Fibroblast of gingiva (primary cell): ENCODE data around the gene GOLPH3L.
"Not testable (repeated sequence)": the region's sequence is repeated elsewhere in the genome, so short reads cannot be mapped to it uniquely, and the experiment has no call there.

Source experiments
- DNase-seq: peaks from one replicate; pipeline ENCODE4 v3.0.0-alpha.2; 2011; ENCODE audit warnings: low read depth

Gene GOLPH3L

GRCh38 chr1:150615346-150616201, 81.4 kb downstream of the GOLPH3L start:
- no peak for DNase-seq

GRCh38 chr1:150613061-150613920, 83.7 kb downstream of the GOLPH3L start:
- peak; percentile 86 for DNase-seq

GRCh38 chr1:150612014-150612345, 85.0 kb downstream of the GOLPH3L start:
- no peak for DNase-seq

GRCh38 chr1:150610576-150610975, 86.4 kb downstream of the GOLPH3L start:
- no peak for DNase-seq

GRCh38 chr1:150609732-150610131, 87.2 kb downstream of the GOLPH3L start:
- peak; percentile 30 for DNase-seq

GRCh38 chr1:150606463-150607142, 90.4 kb downstream of the GOLPH3L start:
- no peak for DNase-seq

GRCh38 chr1:150605451-150605731, 91.6 kb downstream of the GOLPH3L start:
- DNase-seq = not testable (repeated sequence)

- DNase-seq = no peak
These were observed 92.7 kb downstream of the GOLPH3L start for GRCh38 chr1:150604226-150604588.

- no peak for DNase-seq
These were observed 93.2 kb downstream of the GOLPH3L start for GRCh38 chr1:150603711-150604110.

GRCh38 chr1:150602372-150602771, 94.6 kb downstream of the GOLPH3L start:
- DNase-seq = not testable (repeated sequence)

GRCh38 chr1:150601540-150601939, 95.4 kb downstream of the GOLPH3L start:
- no peak for DNase-seq

GRCh38 chr1:150598346-150598745, 98.6 kb downstream of the GOLPH3L start:
- DNase-seq = not testable (repeated sequence)

- no peak for DNase-seq
These were observed 100.0 kb downstream of the GOLPH3L start for GRCh38 chr1:150596976-150597375.
